GM23338 (cell line): ENCODE results near the gene LMF1. TPM values are rescaled to one million over a fixed set of nuclear protein-coding genes. Genes with fewer than 3 reads are reported as not detected.

Experiments
- ATAC-seq: fragments of 200-7000 bp; cut with Tn5 transposase; 3 replicates; pipeline ENCODE4 v1.9.1; 2020
- DNase-seq: peaks from one replicate; pipeline ENCODE4 v3.0.0-alpha.2; 2015; ENCODE audit warnings: low spot score
- H2AFZ ChIP-seq: fragments of 200-600 bp; sonication (generic); 2 replicates; pipeline ENCODE4 v1.8.0; 2016; ENCODE audit warnings: antibody characterized with exemption, mild to moderate bottlenecking, moderate library complexity
- H3F3A ChIP-seq: fragments of 200-600 bp; sonication (generic); replicated peaks from 2 replicates; pipeline ENCODE4 v1.8.0; 2017; ENCODE audit warnings: antibody characterized with exemption, mixed run types, low read depth
- H3K27ac ChIP-seq: fragments of 200-600 bp; sonication (generic); 2 replicates; pipeline ENCODE4 v1.6.1; 2016; ENCODE audit warnings: low read depth
- H3K27me3 ChIP-seq: fragments of 200-600 bp; sonication (generic); 2 replicates; pipeline ENCODE4 v1.8.0; 2016; ENCODE audit warnings: mild to moderate bottlenecking, mixed run types, moderate library complexity; ENCODE audit not compliant: insufficient read depth
- H3K36me3 ChIP-seq: fragments of 200-600 bp; sonication (generic); 2 replicates; pipeline ENCODE4 v1.8.0; 2016; ENCODE audit warnings: mild to moderate bottlenecking; ENCODE audit not compliant: insufficient read depth
- H3K4me1 ChIP-seq: fragments of 200-600 bp; sonication (generic); 2 replicates; pipeline ENCODE4 v1.8.0; 2016; ENCODE audit warnings: mild to moderate bottlenecking, moderate library complexity; ENCODE audit not compliant: insufficient read depth
- H3K4me2 ChIP-seq: fragments of 200-600 bp; sonication (generic); 2 replicates; pipeline ENCODE4 v1.7.1; 2017; ENCODE audit warnings: mixed run types
- H3K4me3 ChIP-seq: fragments of 200-600 bp; sonication (generic); 2 replicates; pipeline ENCODE4 v1.6.1; 2016; ENCODE audit warnings: mixed run types
- H3K79me2 ChIP-seq: fragments of 200-600 bp; sonication (generic); replicated peaks from 2 replicates; pipeline ENCODE4 v1.8.0; 2017; ENCODE audit warnings: mild to moderate bottlenecking; ENCODE audit not compliant: insufficient read depth
- H3K9me2 ChIP-seq: fragments of 200-600 bp; sonication (generic); 2 replicates; pipeline ENCODE4 v1.8.0; 2017; ENCODE audit not compliant: insufficient read depth
- H4K20me1 ChIP-seq: fragments of 200-600 bp; sonication (generic); replicated peaks from 2 replicates; pipeline ENCODE4 v1.8.0; 2017; ENCODE audit warnings: mild to moderate bottlenecking; ENCODE audit not compliant: insufficient read depth
- H3K27ac Mint-ChIP-seq: 2 replicates; pipeline ENCODE4 v1.8.0; 2020; ENCODE audit warnings: inconsistent platforms, mild to moderate bottlenecking, moderate library complexity, mixed read lengths
- H3K27me3 Mint-ChIP-seq: 3 replicates; pipeline ENCODE4 v1.8.0; 2022; ENCODE audit warnings: low read depth, mild to moderate bottlenecking, moderate library complexity, mixed read lengths, inconsistent platforms; ENCODE audit not compliant: insufficient read depth, poor library complexity
- H3K36me3 Mint-ChIP-seq: 3 replicates; pipeline ENCODE4 v1.8.0; 2021; ENCODE audit warnings: low read depth, mild to moderate bottlenecking, inconsistent platforms, moderate library complexity, mixed read lengths
- H3K4me1 Mint-ChIP-seq: 3 replicates; pipeline ENCODE4 v1.8.0; 2020; ENCODE audit warnings: mild to moderate bottlenecking, inconsistent platforms, mixed read lengths
- H3K4me3 Mint-ChIP-seq: 3 replicates; pipeline ENCODE4 v1.8.0; 2021; ENCODE audit warnings: moderate library complexity, mild to moderate bottlenecking, inconsistent platforms, mixed read lengths
- H3K9me3 Mint-ChIP-seq: 3 replicates; pipeline ENCODE4 v1.8.0; 2020; ENCODE audit warnings: moderate library complexity, mild to moderate bottlenecking, inconsistent platforms, mixed read lengths
- CREB1 ChIP-seq: fragments of 250-450 bp; sonication (Bioruptor Pico); IDR thresholded peaks from 2 replicates; pipeline ENCODE4 v1.5.0; 2020; ENCODE audit warnings: low read depth, mild to moderate bottlenecking, moderate library complexity
- CTCF ChIP-seq, 2 experiments: fragments of 200-600 bp in 1 of 2; sonication (generic) in 1 of 2; conservative IDR thresholded peaks; 2 replicates each; pipeline versions ENCODE4 v1.5.1 to v1.6.1; 2016 to 2017; ENCODE audit warnings: antibody characterized with exemption in 2 of 2, low read depth in 2 of 2, mild to moderate bottlenecking in 2 of 2, moderate library complexity in 1 of 2
- ETS1 ChIP-seq: IDR thresholded peaks from 2 replicates; pipeline ENCODE4 v1.6.1; 2016; ENCODE audit warnings: antibody characterized with exemption
- EZH2 ChIP-seq: fragments of 200-600 bp; sonication (generic); IDR thresholded peaks from one replicate; pipeline ENCODE4 v1.8.0; 2017; ENCODE audit warnings: antibody characterized with exemption, mild to moderate bottlenecking, low read depth; ENCODE audit not compliant: unreplicated experiment
- EZH2phosphoT487 ChIP-seq: fragments of 200-600 bp; sonication (generic); IDR thresholded peaks from one replicate; pipeline ENCODE4 v1.8.1; 2018; ENCODE audit warnings: antibody characterized with exemption; ENCODE audit not compliant: unreplicated experiment
- JUNB ChIP-seq: IDR thresholded peaks from one replicate; pipeline ENCODE4 v1.6.1; 2016; ENCODE audit warnings: antibody characterized with exemption; ENCODE audit not compliant: unreplicated experiment
- NANOG ChIP-seq: IDR thresholded peaks from 2 replicates; pipeline ENCODE4 v1.6.1; 2016; ENCODE audit warnings: antibody characterized with exemption, borderline replicate concordance
- POLR2AphosphoS5 ChIP-seq: IDR thresholded peaks from 2 replicates; pipeline ENCODE4 v1.6.1; 2016; ENCODE audit warnings: antibody characterized with exemption, low read depth
- REST ChIP-seq: IDR thresholded peaks from one replicate; pipeline ENCODE4 v1.6.1; 2018; ENCODE audit warnings: antibody characterized with exemption; ENCODE audit not compliant: unreplicated experiment
- STAT1 ChIP-seq: IDR thresholded peaks from one replicate; pipeline ENCODE4 v1.6.1; 2016; ENCODE audit warnings: antibody characterized with exemption; ENCODE audit not compliant: unreplicated experiment
- ZNF114 ChIP-seq: fragments of 250-450 bp; sonication (Bioruptor Pico); IDR thresholded peaks from 2 replicates; pipeline ENCODE4 v1.5.0; 2020; ENCODE audit warnings: mild to moderate bottlenecking, moderate library complexity
- ZNF331 ChIP-seq: fragments of 250-450 bp; sonication (Bioruptor Pico); IDR thresholded peaks from 2 replicates; pipeline ENCODE4 v1.5.0; 2020; ENCODE audit warnings: low read depth, mild to moderate bottlenecking, moderate library complexity
- ZNF462 ChIP-seq: fragments of 250-450 bp; sonication (Bioruptor Pico); IDR thresholded peaks from 2 replicates; pipeline ENCODE4 v1.5.0; 2020; ENCODE audit warnings: mild to moderate bottlenecking, moderate library complexity
- polyA plus RNA-seq: library from polyadenylated mRNA; unstranded; fragments of >200 nt; fragmentation: Nextera tagmentation; extraction: Ambion mirVana; gene quantifications from 2 replicates; pipeline ENCODE4 v1.2.1, GENCODE V29; 2016
- total RNA-seq: library from RNA; depleted of rRNA; stranded (reverse); fragments of >200 nt; shearing (Covaris generic); gene quantifications from 2 replicates; pipeline ENCODE4 v1.2.3, GENCODE V29; 2014

Gene LMF1
- total and polyA plus RNA-seq, 2 experiments from 2014 or later, result 4.2 to 10.1 TPM

- H3K4me3 ChIP-seq, result no peak overlapping the region
- no peaks in the 10 kb centered on the region for H4K20me1 ChIP-seq
- TF ChIP-seq ZNF462 (no peak), EZH2 (no peak), ETS1 (no peak), CREB1 (CRISPR knock-in tag) (no peak), ZNF331 (CRISPR knock-in tag) (no peak), POLR2AphosphoS5 (no peak), NANOG (no peak), JUNB (no peak), REST (no peak), STAT1 (no peak), EZH2phosphoT487 (no peak), CTCF (conservative IDR thresholded peaks at IDR 0.05; ENCODE audit: low read depth in 2 of 2) (no peak), ZNF114 (no peak)
- Mint-ChIP-seq H3K27ac (no peak overlapping the region), H3K27me3 (peaks cover 9% of the 10 kb centered on the region), H3K4me3 (no peak overlapping the region), H3K4me1 (no peaks in the 10 kb centered on the region), H3K36me3 (peaks cover 22% of the 10 kb centered on the region; the same call in 2 of the 3 replicates), H3K9me3 (peaks cover 29% of the 10 kb centered on the region)
- no peaks in the 10 kb centered on the region for H3K79me2 ChIP-seq
- DNase-seq (no peak), ATAC-seq (no peak)
- no peaks in the 10 kb centered on the region for H3F3A ChIP-seq
- 0 out of 2 replicates have a peak, but pooled peaks cover 3% of the 10 kb centered on the region for H3K9me2 ChIP-seq
- peaks cover 11% of the 10 kb centered on the region for H3K36me3 ChIP-seq
- H2AFZ ChIP-seq, result no peak overlapping the region
- no peaks in the 10 kb centered on the region for H3K27me3 ChIP-seq
- H3K4me2 ChIP-seq, result no peak overlapping the region
- H3K27ac ChIP-seq, result no peak overlapping the region
- H3K4me1 ChIP-seq, result no peaks in the 10 kb centered on the region
Observed at GRCh38 chr16:942436-943060, 28.2 kb downstream of the LMF1 start.
